B cell (primary cell): Measurements from ENCODE around the gene RALGAPB. TPM values are rescaled to one million over a fixed set of nuclear protein-coding genes. Genes with fewer than 3 reads are reported as not detected.

Source experiments
- ATAC-seq: fragments of 200-7000 bp; cut with Tn5 transposase; one replicate; pipeline ENCODE4 v1.10.0; 2021; ENCODE audit warnings: low read depth, mild to moderate bottlenecking, moderate number of reproducible peaks, moderate library complexity
- CTCF ChIA-PET: fragments of 350-600 bp; sonication (Branson Sonifier 250); formaldehyde crosslinking; loops from one replicate; lab custom pipeline; 2021; ENCODE audit warnings: antibody characterized with exemption, inconsistent platforms; lab: Charles Lee
- POLR2A ChIA-PET: fragments of 350-600 bp; sonication (Branson Sonifier 250); formaldehyde crosslinking; loops from one replicate; lab custom pipeline; 2021; ENCODE audit warnings: antibody characterized with exemption; lab: Charles Lee
- DNase-seq: peaks from one replicate; pipeline ENCODE4 v3.0.0; 2013
- H2AFZ ChIP-seq: 2 replicates; pipeline ENCODE4 v1.6.1; 2012; ENCODE audit warnings: mild to moderate bottlenecking, low read depth, low read length; ENCODE audit not compliant: insufficient read depth, poor library complexity, severe bottlenecking
- H3K27ac ChIP-seq, 2 donors: 1 replicate in 1 of 2; 2 replicates in 1 of 2; pipeline ENCODE4 v1.5.1; 2012 to 2013; ENCODE audit warnings: low read length in 2 of 2, mild to moderate bottlenecking in 2 of 2, moderate library complexity in 1 of 2
- H3K27me3 ChIP-seq, 4 experiments: fragments of 200-600 bp in 1 of 4; sonication (generic) in 1 of 4; replicated peaks in 1 of 4; 1 replicate in 2 of 4; 2 replicates in 2 of 4; pipeline versions ENCODE4 v1.6.1 to v1.7.0; 2013 to 2016; ENCODE audit warnings: low read length in 3 of 4, mild to moderate bottlenecking in 2 of 4, mixed read lengths in 1 of 4, moderate library complexity in 1 of 4; ENCODE audit not compliant: insufficient read depth in 4 of 4, control insufficient read depth in 3 of 4; ENCODE audit errors: control extremely low read depth in 1 of 4
- H3K36me3 ChIP-seq, 2 experiments: replicated peaks in 1 of 2; 1 replicate in 1 of 2; 2 replicates in 1 of 2; pipeline versions ENCODE4 v1.6.1 to v1.7.1; 2013; ENCODE audit warnings: low read length in 1 of 2; ENCODE audit not compliant: insufficient read depth in 2 of 2, control insufficient read depth in 1 of 2; ENCODE audit errors: control extremely low read depth in 1 of 2, extremely low read depth in 1 of 2
- H3K4me1 ChIP-seq, 2 donors: fragments of 200-600 bp in 1 of 2; sonication (generic) in 1 of 2; 1 replicate in 1 of 2; 2 replicates in 1 of 2; pipeline versions ENCODE4 v1.5.1 to v1.6.1; 2013 to 2017; ENCODE audit warnings: low read length in 2 of 2; ENCODE audit not compliant: control insufficient read depth in 2 of 2, insufficient read depth in 2 of 2
- H3K4me2 ChIP-seq: replicated peaks from 2 replicates; pipeline ENCODE3; 2012; ENCODE audit warnings: mild to moderate bottlenecking, low read depth, low read length; ENCODE audit not compliant: poor library complexity, severe bottlenecking
- H3K4me3 ChIP-seq, 5 experiments: fragments of 200-600 bp in 1 of 5; sonication (generic) in 1 of 5; 1 replicate in 3 of 5; 2 replicates in 2 of 5; pipeline versions ENCODE4 v1.5.1 to v1.7.0; 2011 to 2016; ENCODE audit warnings: low read length in 4 of 5, mild to moderate bottlenecking in 4 of 5, low read depth in 2 of 5, control low read depth in 1 of 5, moderate library complexity in 1 of 5; ENCODE audit not compliant: insufficient read depth in 1 of 5; ENCODE audit errors: control extremely low read depth in 1 of 5, extremely low read depth in 1 of 5
- H3K79me2 ChIP-seq: fragments of 200-600 bp; sonication (generic); one replicate; pipeline ENCODE4 v1.6.0; 2016; ENCODE audit warnings: low read length; ENCODE audit not compliant: control insufficient read depth, insufficient read depth
- H3K9ac ChIP-seq: fragments of 200-600 bp; sonication (generic); 2 replicates; pipeline ENCODE4 v1.6.1; 2017; ENCODE audit warnings: mild to moderate bottlenecking, low read length, moderate library complexity
- H3K9me3 ChIP-seq, 3 donors: one replicate each; pipeline versions ENCODE4 v1.6.1 to v1.7.1; 2013; ENCODE audit warnings: low read length in 2 of 3; ENCODE audit not compliant: control insufficient read depth in 2 of 3, insufficient read depth in 1 of 3; ENCODE audit errors: control extremely low read depth in 1 of 3
- H4K20me1 ChIP-seq: 2 replicates; pipeline ENCODE4 v1.6.0; 2012; ENCODE audit warnings: mild to moderate bottlenecking, low read length; ENCODE audit not compliant: insufficient read depth, control insufficient read depth, poor library complexity, severe bottlenecking
- H3K27ac Mint-ChIP-seq: one replicate; pipeline ENCODE4 v1.8.0; 2021; ENCODE audit warnings: mixed read lengths
- H3K27me3 Mint-ChIP-seq: one replicate; pipeline ENCODE4 v1.8.0; 2021; ENCODE audit warnings: mixed read lengths
- H3K4me1 Mint-ChIP-seq: one replicate; pipeline ENCODE4 v1.8.0; 2021; ENCODE audit warnings: mixed read lengths
- H3K4me3 Mint-ChIP-seq: one replicate; pipeline ENCODE4 v1.8.0; 2021; ENCODE audit warnings: mixed read lengths
- H3K9me3 Mint-ChIP-seq: one replicate; pipeline ENCODE4 v1.8.0; 2022; ENCODE audit warnings: mixed read lengths; ENCODE audit not compliant: insufficient read depth
- EZH2 ChIP-seq: IDR thresholded peaks from 2 replicates; pipeline ENCODE4 v1.6.1; 2012; ENCODE audit warnings: borderline replicate concordance, low read depth, mild to moderate bottlenecking, moderate library complexity, low read length; ENCODE audit not compliant: insufficient read depth, poor library complexity, severe bottlenecking
- WGBS: methylation state at CpG from one replicate; pipeline ENCODE4 v1.1.5; 2013; ENCODE audit warnings: missing lambda C conversion rate; ENCODE audit not compliant: insufficient coverage; 5-methylcytosine and 5-hydroxymethylcytosine counted together
- intact Hi-C: fragments of 100-400 bp; cut with micrococcal nuclease; formaldehyde crosslinking; loops from one replicate; pipeline ENCODE4 v1.10.0; 2022
- polyA plus RNA-seq: library from polyadenylated mRNA; depleted of rRNA; stranded (reverse); fragments of >200 nt; gene quantifications from 2 replicates; pipeline ENCODE4 v1.2.3, GENCODE V29; 2012
- total RNA-seq, 2 donors: library from RNA; stranded (reverse); fragments of 120-200 nt in 1 of 2; gene quantifications; 1 replicate in 1 of 2; 2 replicates in 1 of 2; pipeline versions ENCODE4 v1.2.3 to v1.2.4, GENCODE V29; 2013 to 2022
- TF ChIP-seq, protein P1 (sequence below): fragments of 200-600 bp; IDR thresholded peaks from one replicate; pipeline ENCODE4 v1.8.0; 2022; ENCODE audit warnings: antibody characterized with exemption, mild to moderate bottlenecking

The RALGAPB gene
- total and polyA plus RNA-seq, 2 donors (not counting 1 experiment from before 2014, with no cell fraction given): 15.0 to 58.3 TPM

DNA sequence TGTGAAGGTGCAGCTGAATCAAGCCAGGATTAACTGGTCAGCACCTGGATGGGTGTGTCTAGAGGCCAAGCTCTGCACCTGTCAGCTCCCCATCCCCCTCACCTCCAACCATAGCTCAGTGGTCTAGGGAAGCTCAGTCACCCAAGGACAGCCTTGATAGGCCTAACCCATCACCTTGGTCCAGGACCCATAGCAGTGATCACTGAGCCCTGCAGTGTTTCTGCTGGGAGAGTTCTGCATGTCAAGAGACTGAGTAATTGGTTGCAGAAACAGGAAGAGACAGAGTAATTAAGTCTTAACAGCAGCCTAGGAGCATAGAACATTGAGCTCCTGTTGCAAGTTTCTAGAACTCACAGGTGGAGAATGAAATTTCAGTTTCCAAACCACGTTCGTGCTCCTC, 18.7 kb upstream of the RALGAPB start:
- Histone ChIP-seq H3K27me3 (no peaks in the 10 kb centered on the region), H3K79me2 (no peaks in the 10 kb centered on the region), H3K4me1 (peaks cover 0 to 7% of the 10 kb centered on the region in 2 donors), H3K9ac (no peak overlapping the region), H3K9me3 (no peaks in the 10 kb centered on the region), H4K20me1 (no peaks in the 10 kb centered on the region), H2AFZ (peak overlapping the region; percentile 15), H3K4me3 (no peak overlapping the region), H3K27ac (no peak overlapping the region), H3K4me2 (no peak overlapping the region), H3K36me3 (peaks cover 0 to 13% of the 10 kb centered on the region in 2 experiments)
- POLR2A ChIA-PET: interaction anchor here (0.9 kb wide), 1 partner anchor 19 kb away, joined by 3 read pairs; the partner anchor contains the start of gene SNHG17
- 42% methylated on average over 2 of the region's 2 CpGs for WGBS
- H3K27me3 Mint-ChIP-seq: no peaks in the 10 kb centered on the region
- CTCF ChIA-PET: interaction anchor here (1.1 kb wide), 2 partner anchors 16 to 19 kb away, joined by 3 read pairs; partner anchors contain the start of gene SNHG17
- intact Hi-C loops: no loop called here
- H3K27ac Mint-ChIP-seq: peak overlapping the region; percentile 10
- TF ChIP-seq EZH2: no peak
- TF ChIP-seq, protein P1, sequence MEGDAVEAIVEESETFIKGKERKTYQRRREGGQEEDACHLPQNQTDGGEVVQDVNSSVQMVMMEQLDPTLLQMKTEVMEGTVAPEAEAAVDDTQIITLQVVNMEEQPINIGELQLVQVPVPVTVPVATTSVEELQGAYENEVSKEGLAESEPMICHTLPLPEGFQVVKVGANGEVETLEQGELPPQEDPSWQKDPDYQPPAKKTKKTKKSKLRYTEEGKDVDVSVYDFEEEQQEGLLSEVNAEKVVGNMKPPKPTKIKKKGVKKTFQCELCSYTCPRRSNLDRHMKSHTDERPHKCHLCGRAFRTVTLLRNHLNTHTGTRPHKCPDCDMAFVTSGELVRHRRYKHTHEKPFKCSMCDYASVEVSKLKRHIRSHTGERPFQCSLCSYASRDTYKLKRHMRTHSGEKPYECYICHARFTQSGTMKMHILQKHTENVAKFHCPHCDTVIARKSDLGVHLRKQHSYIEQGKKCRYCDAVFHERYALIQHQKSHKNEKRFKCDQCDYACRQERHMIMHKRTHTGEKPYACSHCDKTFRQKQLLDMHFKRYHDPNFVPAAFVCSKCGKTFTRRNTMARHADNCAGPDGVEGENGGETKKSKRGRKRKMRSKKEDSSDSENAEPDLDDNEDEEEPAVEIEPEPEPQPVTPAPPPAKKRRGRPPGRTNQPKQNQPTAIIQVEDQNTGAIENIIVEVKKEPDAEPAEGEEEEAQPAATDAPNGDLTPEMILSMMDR: no peak
- ATAC-seq (no peak), DNase-seq (no peak)
- no peaks in the 10 kb centered on the region for H3K9me3 Mint-ChIP-seq
- H3K4me3 Mint-ChIP-seq: no peak overlapping the region
- peaks cover 4% of the 10 kb centered on the region for H3K4me1 Mint-ChIP-seq

DNA sequence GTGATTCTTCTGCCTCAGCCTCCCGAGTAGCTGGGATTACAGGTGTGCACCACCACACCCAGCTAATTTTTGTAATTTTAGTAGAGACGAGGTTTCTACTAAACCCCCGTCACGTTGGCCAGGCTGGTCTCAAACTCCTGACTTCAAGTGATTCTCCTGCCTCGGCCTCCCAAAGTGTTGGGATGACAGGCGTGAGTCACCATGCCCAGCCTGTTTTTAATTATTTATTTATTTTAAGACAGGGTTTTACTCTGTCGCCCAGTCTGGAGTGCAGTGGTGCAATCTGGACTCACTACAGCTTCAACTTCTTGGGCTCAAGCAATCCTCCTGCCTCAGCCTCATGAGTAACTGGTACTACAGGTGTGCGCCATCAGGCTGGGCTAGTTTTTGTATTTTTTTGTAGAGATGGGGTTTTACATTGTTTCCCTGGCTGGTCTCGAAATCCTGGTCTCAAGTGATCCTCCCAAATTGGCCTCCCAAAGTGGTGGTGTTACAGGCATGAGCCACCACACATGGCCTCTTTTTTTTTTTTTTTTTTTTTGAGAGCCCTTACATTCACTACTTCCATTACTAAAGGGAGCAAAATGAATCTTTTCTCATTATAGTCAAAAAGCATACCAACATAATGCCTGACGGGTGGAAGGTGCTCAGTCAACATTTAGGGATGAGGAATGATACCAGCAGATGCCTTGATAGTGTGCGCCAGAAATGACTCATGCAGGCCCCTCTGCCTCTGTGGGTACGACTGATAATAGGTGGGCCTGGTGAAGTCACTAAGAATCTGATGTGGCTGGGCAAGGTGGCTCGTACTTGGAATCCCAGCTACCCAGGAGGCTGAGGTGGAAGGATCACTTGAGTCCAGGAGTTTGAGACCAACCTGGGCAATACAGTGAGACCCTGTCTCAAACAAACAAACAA, 17.8 kb upstream of the RALGAPB start:
- no peak overlapping the region for H3K4me2 ChIP-seq
- H3K27me3 ChIP-seq: no peaks in the 10 kb centered on the region
- CTCF ChIA-PET: no interaction called here
- peaks cover 0 to 7% of the 10 kb centered on the region in 2 donors for H3K4me1 ChIP-seq
- H3K4me3 ChIP-seq: no peak overlapping the region
- no peaks in the 10 kb centered on the region for H3K79me2 ChIP-seq
- no peak overlapping the region for H3K9ac ChIP-seq
- H3K36me3 ChIP-seq: peaks cover 0 to 11% of the 10 kb centered on the region in 2 experiments
- ATAC-seq: no peak
- no peak overlapping the region for H3K27ac ChIP-seq
- TF ChIP-seq, protein P1: no peak
- no peak for TF ChIP-seq EZH2
- intact Hi-C loops: no loop called here
- H3K27ac Mint-ChIP-seq: no peak overlapping the region
- no peak for DNase-seq
- H3K4me3 Mint-ChIP-seq: no peak overlapping the region
- POLR2A ChIA-PET: no interaction called here
- no peaks in the 10 kb centered on the region for H3K9me3 Mint-ChIP-seq
- no peaks in the 10 kb centered on the region for H3K27me3 Mint-ChIP-seq
- H4K20me1 ChIP-seq: no peaks in the 10 kb centered on the region
- H3K9me3 ChIP-seq: no peaks in the 10 kb centered on the region
- no peak overlapping the region for H2AFZ ChIP-seq
- WGBS: 100% methylated on average over 6 of the region's 13 CpGs
- peaks cover 4% of the 10 kb centered on the region for H3K4me1 Mint-ChIP-seq
